HEK293T (cell line): ENCODE results near the gene LYL1.

Source experiments
- CTCF ChIA-PET: fragments of 350-600 bp; formaldehyde crosslinking; extraction: SDS; loops from one replicate; lab custom pipeline; 2021; ENCODE audit warnings: antibody characterized with exemption, inconsistent platforms; lab: Yijun Ruan, JAX
- POLR2A ChIA-PET: fragments of 350-600 bp; formaldehyde crosslinking; extraction: SDS; loops from one replicate; lab custom pipeline; 2020; ENCODE audit warnings: antibody characterized with exemption, inconsistent platforms; lab: Yijun Ruan, JAX
- DNase-seq: peaks from one replicate; pipeline ENCODE4 v3.0.0; 2012; ENCODE audit warnings: mixed read lengths; ENCODE audit errors: extremely low spot score
- ARNT ChIP-seq: fragments of 450-650 bp; IDR thresholded peaks from 2 replicates; pipeline ENCODE4 v1.6.1; 2017; ENCODE audit warnings: mild to moderate bottlenecking
- BHLHE40 ChIP-seq: fragments of 450-650 bp; IDR thresholded peaks from 2 replicates; pipeline ENCODE4 v1.6.1; 2016; ENCODE audit warnings: mild to moderate bottlenecking, moderate library complexity, borderline replicate concordance
- CTBP1 ChIP-seq: fragments of 450-650 bp; IDR thresholded peaks from 2 replicates; pipeline ENCODE4 v1.6.1; 2016; ENCODE audit warnings: borderline replicate concordance
- ELF4 ChIP-seq: fragments of 450-650 bp; IDR thresholded peaks from 2 replicates; pipeline ENCODE4 v1.6.1; 2017; ENCODE audit warnings: antibody characterized with exemption
- FOXA1 ChIP-seq: fragments of 450-650 bp; IDR thresholded peaks from 2 replicates; pipeline ENCODE4 v1.6.1; 2016; ENCODE audit warnings: mild to moderate bottlenecking
- FOXK2 ChIP-seq: fragments of 450-650 bp; IDR thresholded peaks from 2 replicates; pipeline ENCODE4 v1.6.1; 2016; ENCODE audit warnings: mild to moderate bottlenecking
- FOXM1 ChIP-seq: fragments of 450-650 bp; IDR thresholded peaks from 2 replicates; pipeline ENCODE4 v1.6.1; 2017; ENCODE audit warnings: mild to moderate bottlenecking, borderline replicate concordance
- HDGF ChIP-seq: fragments of 450-650 bp; IDR thresholded peaks from 2 replicates; pipeline ENCODE4 v1.6.1; 2017; ENCODE audit warnings: antibody characterized with exemption, borderline replicate concordance
- L3MBTL2 ChIP-seq: fragments of 450-650 bp; conservative IDR thresholded peaks from 2 replicates; pipeline ENCODE4 v1.6.1; 2016; ENCODE audit warnings: mild to moderate bottlenecking
- LEF1 ChIP-seq: fragments of 450-650 bp; IDR thresholded peaks from 2 replicates; pipeline ENCODE4 v1.6.1; 2017; ENCODE audit warnings: mild to moderate bottlenecking, borderline replicate concordance
- NFRKB ChIP-seq: fragments of 450-650 bp; IDR thresholded peaks from 2 replicates; pipeline ENCODE4 v1.6.1; 2016; ENCODE audit warnings: mild to moderate bottlenecking, moderate library complexity
- PKNOX1 ChIP-seq: fragments of 450-650 bp; IDR thresholded peaks from 2 replicates; pipeline ENCODE4 v1.6.1; 2016
- SP1 ChIP-seq: fragments of 450-650 bp; IDR thresholded peaks from 2 replicates; pipeline ENCODE4 v1.6.1; 2017
- SUZ12 ChIP-seq: fragments of 450-650 bp; IDR thresholded peaks from 2 replicates; pipeline ENCODE4 v1.6.1; 2016; ENCODE audit warnings: mild to moderate bottlenecking
- TARDBP ChIP-seq: fragments of 450-650 bp; IDR thresholded peaks from 2 replicates; pipeline ENCODE4 v1.6.1; 2016
- ZNF384 ChIP-seq: fragments of 450-650 bp; IDR thresholded peaks from 2 replicates; pipeline ENCODE4 v1.6.1; 2016

Gene LYL1

DNA sequence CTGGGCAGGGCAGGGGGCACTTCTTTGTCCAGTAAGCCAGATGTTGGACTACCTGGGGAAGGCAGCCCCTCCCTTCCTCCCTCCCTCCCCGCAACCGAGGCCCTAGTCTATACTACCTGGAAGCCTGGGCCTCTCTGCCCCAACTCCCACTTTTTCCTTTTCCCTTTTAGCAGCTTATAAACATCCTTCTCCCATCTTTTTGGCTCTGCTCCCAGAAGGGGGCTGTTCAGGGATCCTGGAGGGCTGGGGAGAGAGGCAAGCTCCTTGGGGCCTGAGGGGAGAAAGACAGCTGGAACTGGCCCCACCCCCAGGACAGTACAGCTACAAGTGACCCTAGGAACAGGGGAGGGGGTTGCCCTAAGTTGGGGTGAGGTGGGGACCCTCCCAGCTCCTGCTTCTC is 44.9 kb downstream of the LYL1 start:
- DNase-seq, result no peak
- POLR2A ChIA-PET, result no interaction called here
- CTCF ChIA-PET, result interaction anchor here (1.4 to 2.0 kb wide), 2 partner anchors 24 to 26 kb away, joined by 3 to 8 read pairs; no protein-coding TSS in a partner anchor
- TF ChIP-seq LEF1 (no peak), SP1 (no peak), ZNF384 (no peak), FOXA1 (no peak), NFRKB (no peak), TARDBP (no peak), HDGF (no peak), FOXM1 (no peak), ARNT (no peak), L3MBTL2 (no peak), FOXK2 (no peak), SUZ12 (no peak), CTBP1 (no peak), ELF4 (no peak), BHLHE40 (no peak), PKNOX1 (no peak)

GRCh38 chr19:13057147-13057572 is 45.5 kb downstream of the LYL1 start:
- no peak for TF ChIP-seq HDGF
- CTCF ChIA-PET, result interaction anchor here (1.4 to 3.4 kb wide), 3 partner anchors 24 to 91 kb away, joined by 3 to 11 read pairs (median 8); no protein-coding TSS in a partner anchor
- POLR2A ChIA-PET, result no interaction called here
- no peak for DNase-seq

GRCh38 chr19:13056052-13056660 is 46.5 kb downstream of the LYL1 start:
- ChIA-PET POLR2A (interaction anchor here (0.8 to 2.5 kb wide), 2 partner anchors 13 to 24 kb away, joined by 3 to 7 read pairs; no protein-coding TSS in a partner anchor), CTCF (interaction anchor here (0.8 to 3.4 kb wide), 4 partner anchors 11 to 90 kb away, joined by 3 to 11 read pairs (median 6); no protein-coding TSS in a partner anchor)
- DNase-seq, result no peak
- TF ChIP-seq FOXA1, result no peak
- no peak for TF ChIP-seq SUZ12
- no peak for TF ChIP-seq TARDBP
- no peak for TF ChIP-seq ELF4
- TF ChIP-seq FOXM1, result no peak
- TF ChIP-seq NFRKB, result no peak
- no peak for TF ChIP-seq PKNOX1
- no peak for TF ChIP-seq CTBP1
- no peak for TF ChIP-seq LEF1
- no peak for TF ChIP-seq L3MBTL2
- TF ChIP-seq HDGF, result no peak
- TF ChIP-seq SP1, result no peak
- no peak for TF ChIP-seq ZNF384
- TF ChIP-seq BHLHE40, result no peak

DNA sequence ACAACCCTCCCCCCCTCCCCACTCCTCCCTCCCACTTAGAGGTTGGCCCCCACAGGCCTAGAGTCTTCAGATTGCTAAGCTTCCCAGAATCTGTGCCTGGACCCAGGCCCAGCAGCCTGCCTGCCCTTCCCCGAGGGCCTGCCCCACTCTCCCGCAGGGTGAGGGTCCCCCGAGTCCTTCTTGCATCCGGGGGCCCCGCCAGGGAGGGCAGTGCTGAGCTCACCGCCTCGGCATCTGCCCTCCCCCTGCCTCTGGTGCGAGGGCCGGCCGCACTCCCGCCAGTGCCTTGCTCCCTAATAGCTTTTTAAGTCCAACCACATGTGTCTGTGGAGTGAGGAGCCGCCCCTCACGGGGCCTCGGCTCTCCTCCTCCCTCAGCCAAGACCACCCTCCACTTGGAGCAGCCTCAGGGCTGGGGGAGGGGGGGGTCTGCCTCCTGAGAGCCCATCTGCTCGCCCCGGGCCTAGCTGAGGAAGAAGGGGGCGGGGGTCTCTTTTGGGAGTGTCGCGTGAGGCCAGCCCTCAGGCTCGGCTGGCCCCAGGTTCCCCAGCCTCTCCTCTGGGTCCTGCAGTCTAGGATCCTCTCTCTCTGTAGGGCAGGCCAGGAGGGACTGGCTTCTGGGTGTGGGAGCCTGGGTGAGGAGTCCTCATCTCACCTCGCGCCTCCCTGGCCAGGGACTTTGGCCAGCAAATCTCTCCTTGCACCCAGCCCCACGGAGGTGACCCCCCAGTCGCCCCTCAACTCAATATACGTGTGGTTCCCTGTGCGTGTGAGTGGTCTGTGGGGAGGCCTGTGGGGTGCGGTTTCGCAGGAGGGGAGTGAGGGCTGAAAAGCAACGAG is 47.2 kb downstream of the LYL1 start:
- CTCF ChIA-PET, result interaction anchor here (0.6 to 3.4 kb wide), 9 partner anchors 11 to 683 kb away, joined by 3 to 11 read pairs (median 7); no protein-coding TSS in a partner anchor
- no peak for DNase-seq
- no peak for TF ChIP-seq SUZ12
- TF ChIP-seq FOXA1, result no peak
- TF ChIP-seq TARDBP, result no peak
- TF ChIP-seq CTBP1, result no peak
- no peak for TF ChIP-seq FOXM1
- TF ChIP-seq HDGF, result no peak
- TF ChIP-seq ELF4, result no peak
- TF ChIP-seq PKNOX1, result no peak
- TF ChIP-seq NFRKB, result no peak
- TF ChIP-seq ARNT, result no peak
- TF ChIP-seq BHLHE40, result no peak
- no peak for TF ChIP-seq L3MBTL2
- TF ChIP-seq FOXK2, result no peak
- no peak for TF ChIP-seq SP1
- no peak for TF ChIP-seq ZNF384
- TF ChIP-seq LEF1, result no peak
- POLR2A ChIA-PET, result interaction anchor here (0.6 to 2.5 kb wide), 11 partner anchors 10 to 111 kb away, joined by 3 to 11 read pairs (median 3); no protein-coding TSS in a partner anchor

- POLR2A ChIA-PET, result interaction anchor here (0.6 to 2.5 kb wide), 11 partner anchors 9 to 111 kb away, joined by 3 to 11 read pairs (median 3); no protein-coding TSS in a partner anchor
- DNase-seq, result no peak
- TF ChIP-seq SUZ12, result no peak
- no peak for TF ChIP-seq FOXM1
- TF ChIP-seq ELF4, result no peak
- TF ChIP-seq NFRKB, result no peak
- TF ChIP-seq L3MBTL2, result no peak
- TF ChIP-seq ZNF384, result no peak
- TF ChIP-seq PKNOX1, result no peak
- TF ChIP-seq BHLHE40, result no peak
- CTCF ChIA-PET, result interaction anchor here (0.6 to 3.4 kb wide), 10 partner anchors 10 to 684 kb away, joined by 3 to 11 read pairs (median 6); no protein-coding TSS in a partner anchor
Measured at GRCh38 chr19:13054626-13055212, 47.9 kb downstream of the LYL1 start.
